Activated T-helper 9 cell treated with anti-CD3 and anti-CD28 coated beads, Interleukin-2, amount 50 U/mL, for 16 hours (primary cell): ENCODE data around the gene RAB13.
A peak's percentile ranks its signal among the peaks of the same experiment; 100 is the strongest.

Experiments used
- DNase-seq: peaks from one replicate; pipeline ENCODE4 v3.0.0-alpha.2; 2020; ENCODE audit warnings: low read depth

RAB13 gene

GRCh38 chr1:153954826-153955225 lies 31.3 kb downstream of the RAB13 start:
- DNase-seq = no peak

GRCh38 chr1:153953859-153954365 lies 32.2 kb downstream of the RAB13 start:
- DNase-seq = no peak

GRCh38 chr1:153951801-153952200 lies 34.3 kb downstream of the RAB13 start:
- DNase-seq = no peak

- no peak for DNase-seq
Observed at GRCh38 chr1:153951183-153951582, 35.0 kb downstream of the RAB13 start.

DNA sequence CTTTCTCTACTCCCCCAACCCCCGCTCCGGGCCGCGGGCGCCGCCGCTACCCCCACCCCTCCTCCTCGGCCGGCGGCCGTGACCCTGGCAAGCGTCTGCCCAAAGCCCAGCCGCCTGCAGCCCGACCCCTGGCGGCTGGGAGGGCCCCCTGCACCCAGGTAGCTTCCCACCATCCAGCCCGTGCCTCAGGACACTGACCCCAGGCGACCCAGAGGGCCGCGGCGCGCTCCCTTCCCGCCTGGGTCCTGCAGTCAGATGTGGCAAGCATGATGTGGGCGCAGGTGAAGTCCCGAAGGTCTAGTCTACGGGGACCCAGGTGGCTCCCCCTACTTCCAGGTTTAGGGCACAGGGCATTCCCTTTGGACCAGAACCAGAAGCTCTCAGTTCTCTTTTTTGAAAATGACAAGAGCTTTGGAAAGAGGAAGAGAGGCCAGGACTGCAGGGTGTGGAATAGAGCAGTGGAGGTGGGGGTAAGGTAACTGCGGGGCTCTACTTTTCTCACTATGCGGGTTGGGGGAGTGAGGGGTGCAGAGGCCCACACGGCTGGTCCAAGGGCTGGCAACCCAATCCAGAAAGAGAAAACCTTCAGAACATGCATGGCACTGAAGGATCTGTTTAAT lies 39.4 kb downstream of the RAB13 start, which contains the start of gene DENND4B:
TSS of gene DENND4B (minus strand) at position 97 of the 620 bp plus-strand sequence. CDS start 2,344 bp downstream, outside the sequence.
- DNase-seq = peak; percentile 72

DNA sequence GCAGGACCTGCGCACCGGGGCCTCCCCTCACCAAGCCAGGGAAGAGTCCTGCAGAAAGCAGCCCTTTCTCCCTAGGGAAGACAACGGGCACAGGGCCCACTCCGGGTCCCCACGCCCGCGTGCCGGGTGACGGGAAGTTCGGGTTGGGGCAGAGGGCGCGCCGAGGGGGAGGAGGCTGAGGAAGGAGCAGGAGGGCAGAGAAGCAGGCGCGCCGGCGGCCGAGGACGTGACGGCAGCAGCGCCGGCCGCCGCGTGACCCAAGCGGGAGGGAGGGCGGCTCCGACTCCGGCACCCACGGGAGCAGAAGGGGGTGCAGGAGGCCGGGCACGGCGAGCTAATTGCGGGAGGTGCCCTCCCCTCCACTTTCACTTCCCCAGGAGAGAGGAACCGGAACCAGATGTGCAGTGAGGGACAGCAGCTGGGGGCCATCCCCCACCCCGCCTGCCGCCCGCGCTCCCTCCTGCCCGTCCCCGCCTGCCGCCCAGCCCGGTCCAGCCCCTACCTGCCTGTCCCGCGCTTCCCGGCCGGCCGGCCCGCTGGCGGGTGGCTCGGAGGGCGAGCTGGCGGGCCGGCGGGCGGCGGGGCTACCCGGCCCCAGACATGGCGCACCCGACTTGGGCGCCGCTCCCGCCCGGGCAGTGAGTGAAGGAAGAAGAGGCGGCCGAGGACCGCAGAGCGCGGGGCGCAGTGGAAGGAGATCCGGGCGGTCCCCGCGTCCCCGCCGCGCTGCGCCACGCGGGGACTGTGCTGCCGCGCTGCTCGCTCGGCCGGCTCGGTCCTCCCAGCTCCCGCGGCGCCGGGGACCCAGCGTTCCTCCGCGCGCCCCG lies 40.1 kb downstream of the RAB13 start:
- DNase-seq = peak; percentile 58

DNA sequence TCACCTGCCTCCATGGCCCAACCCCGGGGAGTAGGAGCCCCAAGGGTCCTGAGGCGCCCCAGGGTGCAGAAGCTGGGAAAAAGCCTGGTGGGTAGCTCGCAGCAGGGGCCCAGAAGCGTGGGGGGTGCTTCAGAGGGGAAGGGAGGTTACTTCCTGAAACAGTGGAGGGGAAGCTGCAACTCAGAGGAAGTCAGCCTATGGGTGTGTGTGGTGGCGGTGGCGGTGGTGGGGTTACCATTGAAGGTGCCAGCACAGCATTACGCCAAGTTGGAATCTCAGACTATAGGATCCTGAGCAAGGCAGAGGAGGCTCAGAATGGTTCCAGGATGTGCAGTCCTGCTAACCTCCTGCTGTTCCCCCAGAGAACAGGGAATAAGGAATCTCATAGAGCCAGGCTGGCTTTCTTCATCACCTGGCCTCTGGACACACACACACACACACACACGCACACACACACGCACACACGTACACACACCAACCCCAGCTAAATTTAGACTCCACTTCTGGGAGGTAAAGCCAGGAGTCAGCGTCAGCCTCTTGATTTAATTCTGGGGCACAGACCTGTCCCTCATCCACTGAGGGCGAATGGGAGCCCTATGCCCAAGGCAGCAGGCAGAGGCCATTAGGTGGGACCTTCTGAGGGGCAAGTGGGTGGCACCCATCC lies 40.9 kb downstream of the RAB13 start:
- peak; percentile 58 for DNase-seq

- no peak for DNase-seq
Observed at GRCh38 chr1:153944827-153945117, 41.4 kb downstream of the RAB13 start.

- DNase-seq = no peak
Observed at GRCh38 chr1:153944005-153944826, 41.9 kb downstream of the RAB13 start.

- DNase-seq = no peak
Observed at GRCh38 chr1:153942766-153943549, 43.2 kb downstream of the RAB13 start.

- DNase-seq = no peak
Observed at GRCh38 chr1:153941826-153942725, 44.1 kb downstream of the RAB13 start.

- DNase-seq = no peak
Observed at GRCh38 chr1:153940756-153941155, 45.4 kb downstream of the RAB13 start.

GRCh38 chr1:153939476-153939875 lies 46.7 kb downstream of the RAB13 start:
- DNase-seq = no peak

DNA sequence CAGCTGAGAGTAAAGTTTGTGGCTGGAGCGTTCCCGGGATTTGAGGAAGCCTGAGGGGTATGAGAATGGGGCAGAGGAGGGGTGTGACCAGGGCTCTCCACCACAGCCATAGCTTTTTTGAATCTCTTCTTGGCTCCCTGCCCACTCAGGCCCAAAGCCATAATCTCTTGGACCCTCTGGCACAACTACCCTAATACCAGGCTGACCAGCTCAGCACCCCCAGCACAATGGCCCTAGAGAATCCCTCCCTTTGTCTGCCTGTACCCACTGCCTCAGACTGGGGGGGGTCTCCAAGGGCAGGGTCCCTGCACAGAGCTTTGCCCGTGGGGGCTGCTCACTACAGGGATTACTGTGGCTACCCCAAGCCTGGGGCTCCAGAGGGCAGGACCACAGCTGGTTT lies 47.1 kb downstream of the RAB13 start:
- DNase-seq = no peak

DNA sequence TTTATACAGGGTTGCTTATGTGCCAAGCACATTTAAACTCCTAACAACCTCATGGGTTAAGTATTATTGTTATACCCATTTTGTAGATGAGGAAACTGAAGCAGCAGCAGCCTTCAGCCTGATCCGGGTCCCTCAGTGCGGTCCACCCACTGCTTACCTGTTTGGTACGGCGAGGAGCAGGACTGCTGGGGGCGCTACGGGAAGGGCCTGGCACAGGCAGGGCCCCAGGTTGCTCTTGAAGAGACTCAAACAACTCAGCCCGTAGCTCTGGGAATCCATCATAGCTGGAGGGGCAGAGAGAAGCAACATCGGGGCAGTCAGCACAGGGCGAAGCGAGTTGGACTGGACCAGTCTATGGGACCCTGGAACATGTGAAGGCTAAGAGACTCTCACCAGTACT lies 48.8 kb downstream of the RAB13 start:
- DNase-seq = no peak

GRCh38 chr1:153936011-153936802 lies 49.9 kb downstream of the RAB13 start:
- no peak for DNase-seq

DNA sequence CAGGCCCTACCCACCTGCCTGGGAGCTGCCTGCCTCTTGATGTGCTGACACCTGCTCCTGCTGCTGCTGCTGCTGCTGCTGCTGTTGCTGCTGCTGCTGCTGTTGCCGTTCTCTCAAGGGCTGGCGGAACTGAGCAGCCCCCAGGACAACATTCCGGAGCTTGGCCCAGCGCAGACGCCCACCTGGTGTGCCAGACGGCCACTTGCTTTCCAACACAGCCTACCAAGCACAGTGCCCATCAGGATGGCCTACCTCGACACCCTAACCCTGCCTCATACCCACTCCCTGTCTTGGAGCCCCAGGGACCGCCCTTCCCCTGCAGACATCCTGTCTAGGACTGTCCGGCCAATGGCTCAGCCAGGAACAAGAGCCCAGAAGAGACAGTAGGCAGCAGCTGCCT lies 51.4 kb downstream of the RAB13 start:
- no peak for DNase-seq

DNA sequence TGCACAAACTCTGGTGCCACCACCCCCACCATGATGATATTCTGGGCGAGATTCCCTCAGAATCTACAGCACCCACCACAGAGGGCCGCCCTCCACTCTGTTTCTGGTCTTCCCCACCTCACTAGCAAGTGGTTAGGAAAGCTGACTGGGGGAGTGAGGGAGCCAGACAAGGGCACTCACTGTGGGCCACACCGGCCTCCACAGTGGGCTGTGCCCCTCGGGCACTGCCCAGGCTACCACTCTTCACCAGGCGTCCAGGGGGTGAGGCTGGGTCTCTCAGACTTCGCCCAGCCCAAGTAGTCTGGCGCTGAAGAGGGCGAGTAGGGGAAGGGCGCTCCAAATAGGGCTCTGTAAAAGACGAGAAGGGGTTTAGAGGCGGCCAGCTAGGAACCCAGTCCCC lies 52.2 kb downstream of the RAB13 start:
- DNase-seq = no peak

- no peak for DNase-seq
Observed at GRCh38 chr1:153933430-153933829, 52.7 kb downstream of the RAB13 start.
